Activated CD4-positive, alpha-beta T cell treated with anti-CD3 and anti-CD28 coated beads, Interleukin-2, amount 50 U/mL, for 48 hours (primary cell): ENCODE results near the gene NARS2.

ENCODE experiments used
- DNase-seq, 2 experiments: peaks; one replicate each; pipeline ENCODE4 v3.0.0-alpha.2; 2020

The NARS2 gene

DNA sequence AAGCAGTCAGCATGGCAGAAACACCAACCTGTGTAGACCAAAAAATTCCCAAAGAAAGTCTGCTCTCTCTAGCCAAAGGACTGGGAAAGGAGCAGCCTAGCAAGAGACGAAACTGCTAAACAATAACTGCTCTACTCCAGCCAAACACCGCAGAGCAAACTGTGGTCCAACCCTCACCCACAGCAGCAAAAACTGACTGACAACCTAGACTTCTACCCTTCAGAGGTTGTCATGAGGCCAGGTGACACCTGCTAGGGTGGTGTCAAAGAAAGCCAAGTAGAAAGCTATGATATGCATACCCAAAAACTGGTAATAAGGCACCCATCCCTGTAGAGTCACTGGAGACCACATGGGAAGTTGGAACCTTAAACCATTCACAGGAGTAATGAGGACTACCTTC, 168.9 kb downstream of the NARS2 start:
- no peak for DNase-seq

DNA sequence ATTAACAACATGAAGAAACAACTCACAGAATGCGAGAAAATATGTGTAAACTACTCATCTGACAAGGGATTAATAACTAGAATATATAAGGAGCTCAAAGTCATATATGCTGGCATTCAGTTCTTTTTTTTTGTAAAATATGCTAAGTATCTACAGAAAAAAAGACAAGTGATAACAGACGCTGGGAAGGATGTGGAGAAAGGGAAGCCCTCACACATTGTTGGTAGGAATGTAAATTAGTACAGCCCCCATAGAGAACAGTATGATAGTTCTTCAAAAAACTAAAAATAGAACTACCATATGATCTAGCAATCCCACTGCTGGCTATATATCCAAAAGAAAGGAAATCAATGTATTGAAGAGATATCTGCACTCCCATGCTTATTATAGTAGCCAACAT, 170.9 kb downstream of the NARS2 start:
- DNase-seq: no peak

DNA sequence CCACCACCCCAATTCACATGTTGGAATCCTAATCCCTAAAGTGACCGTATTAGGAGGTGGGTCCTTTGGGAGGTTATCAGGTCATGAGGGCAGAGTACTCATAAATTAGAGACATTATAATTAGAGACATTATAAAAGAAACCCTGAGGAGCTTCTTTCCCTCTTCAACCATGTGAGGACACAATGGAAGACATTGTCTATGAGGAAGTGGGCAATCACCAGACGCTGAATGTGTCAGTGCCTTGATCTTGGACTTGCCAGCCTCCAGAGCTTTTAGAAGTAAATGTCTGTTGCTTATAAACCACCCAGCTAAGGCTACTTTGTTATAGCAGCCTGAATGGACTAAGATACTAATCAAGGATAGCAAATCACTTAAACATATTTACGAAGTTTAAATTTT, 171.8 kb downstream of the NARS2 start:
- no peak for DNase-seq

DNA sequence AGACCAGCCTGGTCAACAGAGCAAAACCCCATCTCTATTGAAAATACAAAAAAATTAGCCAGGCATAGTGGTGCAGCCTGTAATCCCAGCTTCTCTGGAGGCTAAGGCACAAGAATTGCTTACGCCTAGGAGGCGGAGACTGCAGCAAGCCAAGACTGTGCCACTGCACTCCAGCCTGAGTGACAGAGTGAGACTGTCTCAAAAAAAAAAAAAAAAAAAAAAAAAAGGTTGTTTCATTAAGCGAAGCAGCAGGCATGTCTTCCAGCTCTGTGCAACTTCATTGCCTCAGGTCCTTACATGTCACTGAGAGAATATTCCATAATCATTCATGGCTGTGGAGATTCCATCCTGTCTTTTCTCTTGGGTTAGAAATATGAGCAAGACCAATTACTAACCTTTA, 174.0 kb downstream of the NARS2 start:
- DNase-seq: no peak

DNA sequence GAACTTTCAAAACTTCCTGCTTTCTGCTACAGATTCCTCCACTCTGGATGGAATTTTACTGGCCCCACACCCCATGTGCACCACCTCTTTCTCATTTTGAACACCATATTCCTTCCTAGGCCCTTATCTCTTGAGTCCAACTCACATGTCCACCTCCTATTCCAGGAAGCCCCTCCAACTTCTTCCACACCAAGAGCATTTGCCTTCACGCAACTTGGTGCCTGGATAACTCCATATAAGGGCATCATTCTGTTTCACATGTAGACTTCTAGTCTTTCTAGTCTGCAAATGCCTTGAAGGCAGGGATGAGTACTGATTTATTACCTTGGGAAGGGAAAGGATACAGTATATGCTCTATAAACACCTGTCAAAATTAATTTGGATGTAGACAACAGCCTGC, 174.5 kb downstream of the NARS2 start:
- DNase-seq: no peak

DNA sequence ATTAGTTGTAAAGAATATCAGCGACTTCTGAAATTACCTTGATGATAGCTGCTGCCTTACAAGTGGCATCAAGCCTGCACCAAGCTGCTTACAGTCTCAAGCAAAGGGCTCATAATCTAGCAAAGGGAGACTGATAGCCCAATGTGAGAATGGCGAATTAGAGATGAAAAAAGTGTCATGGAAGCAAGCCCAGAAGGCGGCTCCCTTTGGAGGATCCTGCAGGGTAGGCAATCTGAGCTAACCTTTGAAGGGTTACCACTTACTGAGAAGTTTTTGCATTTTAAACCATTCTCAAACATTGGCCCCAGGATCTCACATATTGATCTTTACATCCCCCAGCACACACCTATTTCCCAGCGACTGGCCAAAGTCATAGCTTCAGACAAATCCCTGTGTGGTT, 175.5 kb downstream of the NARS2 start:
- DNase-seq: no peak

DNA sequence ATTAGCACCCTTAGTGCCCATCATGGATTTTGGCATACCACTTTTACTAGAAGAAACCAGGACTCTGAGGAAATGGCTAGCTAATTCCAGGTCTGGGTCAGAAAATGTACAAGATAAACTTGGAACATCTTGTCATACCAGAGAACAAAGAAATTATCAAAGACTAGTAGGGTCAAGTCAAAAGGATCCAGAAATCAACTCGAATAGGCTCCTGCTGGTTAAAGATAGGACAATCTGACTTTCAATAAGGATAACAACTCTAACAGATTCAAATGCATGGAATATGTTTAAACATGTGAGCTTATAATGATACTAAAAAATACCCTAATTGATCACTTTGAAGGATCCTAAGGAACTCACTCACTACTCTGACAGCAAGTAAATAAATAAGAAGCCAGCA, 175.9 kb downstream of the NARS2 start:
- no peak for DNase-seq

DNA sequence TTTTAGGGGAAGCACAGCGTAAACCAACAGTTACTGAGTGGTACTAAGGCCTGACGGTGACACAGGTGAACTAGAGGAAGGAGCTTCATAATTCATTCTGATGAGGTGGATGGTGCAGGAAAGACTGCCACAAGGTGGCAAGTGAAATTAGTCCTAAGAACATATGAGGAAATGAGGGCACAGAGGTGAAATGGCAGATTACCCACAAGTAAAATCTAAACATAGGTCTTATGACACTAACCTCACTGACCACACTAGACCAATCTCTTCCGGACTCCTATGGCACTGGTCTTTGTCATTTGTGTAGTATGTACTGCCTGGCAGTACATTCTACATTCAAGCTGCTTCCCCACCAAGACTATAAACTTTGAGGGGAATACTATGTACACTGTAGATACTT, 177.3 kb downstream of the NARS2 start:
- DNase-seq: no peak

DNA sequence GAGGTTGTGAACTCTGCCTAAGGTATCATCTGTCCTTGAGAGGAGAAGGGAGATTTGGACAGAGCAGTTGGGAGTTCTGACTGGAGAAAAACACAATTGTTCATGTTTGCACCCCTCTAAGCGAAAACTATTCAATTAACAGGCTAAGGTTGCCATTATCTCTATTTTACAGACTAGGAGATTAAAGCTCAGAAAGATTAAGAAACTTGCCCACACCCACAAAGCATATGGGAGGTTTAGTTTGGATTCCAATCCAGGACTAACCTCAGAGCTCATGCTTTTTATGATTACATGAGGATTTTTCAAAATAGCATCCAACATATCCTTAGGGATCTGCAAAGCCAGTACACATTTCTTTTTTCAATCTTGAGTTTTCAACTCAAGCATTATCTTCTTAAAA, 179.1 kb downstream of the NARS2 start:
- DNase-seq: no peak

DNA sequence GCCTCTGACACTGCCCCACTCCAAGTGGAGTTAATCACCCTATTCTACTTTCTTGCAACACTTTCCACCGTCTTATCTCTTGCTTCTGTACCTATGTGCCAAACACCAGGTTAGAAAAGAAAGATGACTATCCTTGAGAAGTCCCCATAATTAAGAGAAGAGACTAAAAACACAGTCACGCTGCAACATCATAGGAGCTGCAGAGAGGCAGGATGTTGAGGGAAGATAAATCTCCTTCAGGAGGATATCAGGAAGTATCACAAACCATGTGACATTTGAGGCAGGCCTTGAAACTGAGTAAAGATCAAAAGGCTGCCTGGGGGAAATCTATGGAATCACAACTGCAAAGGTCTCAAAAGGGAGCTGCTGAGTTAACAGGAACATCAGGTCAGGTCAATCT, 181.8 kb downstream of the NARS2 start:
- DNase-seq: no peak

DNA sequence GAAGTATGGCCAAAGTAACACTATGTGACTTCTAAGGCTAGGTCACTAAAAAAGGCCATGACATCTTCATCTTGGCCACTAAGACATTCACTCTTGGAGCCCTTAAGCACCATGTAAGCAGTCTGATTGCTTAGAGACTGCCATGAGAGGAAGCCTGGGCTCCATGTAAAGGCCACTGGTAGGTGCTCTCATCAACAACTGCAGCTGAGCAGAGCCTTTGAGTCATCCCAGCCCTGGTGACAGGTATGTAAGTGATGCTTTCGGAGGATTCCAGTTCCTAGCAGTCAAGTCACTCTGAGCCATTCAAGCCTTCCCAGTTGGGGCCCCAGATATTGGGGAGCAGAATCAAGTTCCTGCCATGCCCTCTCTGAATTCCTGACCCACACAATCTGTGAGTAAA, 183.2 kb downstream of the NARS2 start:
- no peak for DNase-seq

DNA sequence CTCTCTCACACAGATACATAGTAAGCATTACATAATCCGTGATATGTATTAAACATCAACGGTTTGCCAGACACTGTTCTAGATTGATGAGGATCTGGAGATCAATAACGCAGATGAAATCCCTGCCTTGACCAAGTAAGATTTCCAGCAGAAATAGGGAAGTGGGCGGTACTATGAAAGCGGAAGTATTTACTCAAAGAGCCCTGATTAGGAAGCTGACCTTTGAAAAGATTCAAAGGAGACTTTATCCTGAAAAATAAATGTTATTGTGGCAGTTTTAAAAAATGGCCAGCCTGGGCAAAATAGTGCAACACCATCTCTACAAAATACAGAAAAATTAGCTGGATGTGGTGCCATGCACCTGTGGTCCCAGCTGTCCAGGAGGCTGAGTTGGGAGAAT, 183.9 kb downstream of the NARS2 start:
- DNase-seq: no peak

DNA sequence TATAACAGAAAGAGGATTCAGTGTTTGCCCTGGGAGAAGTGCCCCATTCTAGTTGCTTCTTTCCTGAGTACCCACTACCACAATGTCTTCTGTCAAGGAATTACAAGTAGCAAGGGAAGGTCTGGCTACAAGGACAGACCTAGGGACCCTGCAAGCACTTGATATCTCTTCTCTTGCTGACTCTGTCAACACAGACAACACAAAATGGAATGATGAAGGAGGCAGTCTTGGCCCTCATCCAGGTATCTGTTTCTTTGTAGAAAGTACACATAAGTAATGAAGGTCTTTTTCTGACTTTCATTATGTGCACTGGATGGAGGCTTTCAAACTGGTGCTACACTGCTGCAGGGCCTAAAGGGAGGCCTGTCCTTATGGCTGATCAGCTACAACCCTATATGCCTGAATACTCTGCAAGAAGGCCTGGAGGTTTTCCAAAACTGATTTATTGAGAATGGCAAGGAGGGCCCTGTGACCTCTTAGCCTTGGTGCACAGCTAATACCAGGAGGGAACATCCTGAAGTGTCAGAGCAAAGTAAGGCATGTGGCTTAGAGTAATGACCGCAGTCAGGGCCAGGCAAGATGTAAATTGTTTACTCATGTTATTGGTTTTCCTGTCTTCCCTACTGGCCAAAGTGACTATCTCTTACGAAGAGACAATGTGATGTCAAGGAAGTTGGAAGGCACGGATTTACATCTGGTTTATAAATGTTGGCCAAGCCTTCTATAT, 188.3 kb downstream of the NARS2 start:
- no peak for DNase-seq
